B cell (primary cell): Measurements from ENCODE around the gene PRDM11.

Experiments used
- CTCF ChIP-seq: fragments of 200-600 bp; IDR thresholded peaks from one replicate; pipeline ENCODE4 v1.8.0; 2022; ENCODE audit warnings: antibody characterized with exemption, mild to moderate bottlenecking
- EZH2 ChIP-seq: IDR thresholded peaks from 2 replicates; pipeline ENCODE4 v1.6.1; 2012; ENCODE audit warnings: borderline replicate concordance, low read depth, mild to moderate bottlenecking, moderate library complexity, low read length; ENCODE audit not compliant: insufficient read depth, poor library complexity, severe bottlenecking

- no peak for TF ChIP-seq CTCF
- TF ChIP-seq EZH2: no peak
Measured at GRCh38 chr11:45174168-45174835, 27.9 kb downstream of the PRDM11 start.
